Naive thymus-derived CD4-positive, alpha-beta T cell (primary cell): ENCODE measurements around the gene NEK10. TPM values are rescaled to one million over a fixed set of nuclear protein-coding genes. Genes with fewer than 3 reads are reported as not detected.

Source experiments
- ATAC-seq: fragments of 150-1000 bp; cut with Tn5 transposase; 2 replicates; pipeline ENCODE4 v1.10.0; 2021; ENCODE audit warnings: mild to moderate bottlenecking, moderate library complexity
- CTCF ChIA-PET: fragments of 350-600 bp; sonication (Branson Sonifier 250); formaldehyde crosslinking; loops from one replicate; lab custom pipeline; 2021; ENCODE audit warnings: antibody characterized with exemption; lab: Charles Lee
- POLR2A ChIA-PET: fragments of 350-600 bp; sonication (Branson Sonifier 250); formaldehyde crosslinking; loops from one replicate; lab custom pipeline; 2021; ENCODE audit warnings: antibody characterized with exemption, inconsistent platforms; lab: Charles Lee
- DNase-seq, 9 donors: peaks; one replicate each; pipeline versions ENCODE4 v3.0.0 to v3.0.0-alpha.2; 2020 to 2022; ENCODE audit warnings: mixed read lengths in 1 of 9
- H3K27ac ChIP-seq: one replicate; pipeline ENCODE4 v1.7.0; 2013; ENCODE audit warnings: mild to moderate bottlenecking, low read depth, low read length, moderate library complexity
- H3K27me3 ChIP-seq, 2 donors: one replicate each; pipeline ENCODE4 v1.7.0; 2013; ENCODE audit warnings: low read length in 2 of 2, mild to moderate bottlenecking in 2 of 2, moderate library complexity in 2 of 2; ENCODE audit not compliant: control insufficient read depth in 2 of 2, insufficient read depth in 2 of 2
- H3K36me3 ChIP-seq, 3 experiments: 1 replicate in 2 of 3; 2 replicates in 1 of 3; pipeline ENCODE4 v1.7.0; 2013; ENCODE audit warnings: low read length in 3 of 3, mild to moderate bottlenecking in 3 of 3, moderate library complexity in 1 of 3; ENCODE audit not compliant: insufficient read depth in 3 of 3, control insufficient read depth in 2 of 3
- H3K4me1 ChIP-seq, 2 donors: one replicate each; pipeline ENCODE4 v1.7.0; 2013; ENCODE audit warnings: low read length in 2 of 2, mild to moderate bottlenecking in 2 of 2, moderate library complexity in 1 of 2; ENCODE audit not compliant: control insufficient read depth in 2 of 2, insufficient read depth in 2 of 2
- H3K4me3 ChIP-seq: 2 replicates; pipeline ENCODE4 v1.7.0; 2013; ENCODE audit warnings: mild to moderate bottlenecking, low read length
- H3K9me3 ChIP-seq, 3 experiments: 1 replicate in 2 of 3; 2 replicates in 1 of 3; pipeline ENCODE4 v1.7.0; 2013; ENCODE audit warnings: low read length in 3 of 3; ENCODE audit not compliant: control insufficient read depth in 2 of 3
- H3K27ac Mint-ChIP-seq, 9 donors: one replicate each; pipeline ENCODE4 v1.8.0; 2020 to 2022; ENCODE audit warnings: mixed read lengths in 9 of 9, mild to moderate bottlenecking in 8 of 9, moderate library complexity in 5 of 9, inconsistent platforms in 2 of 9
- H3K27me3 Mint-ChIP-seq, 5 donors: one replicate each; pipeline ENCODE4 v1.8.0; 2021 to 2022; ENCODE audit warnings: mixed read lengths in 5 of 5, mild to moderate bottlenecking in 1 of 5
- H3K36me3 Mint-ChIP-seq, 5 donors: one replicate each; pipeline ENCODE4 v1.8.0; 2020 to 2022; ENCODE audit warnings: mixed read lengths in 5 of 5, mild to moderate bottlenecking in 3 of 5, inconsistent platforms in 1 of 5
- H3K4me1 Mint-ChIP-seq, 7 donors: one replicate each; pipeline ENCODE4 v1.8.0; 2020 to 2022; ENCODE audit warnings: mixed read lengths in 7 of 7, mild to moderate bottlenecking in 3 of 7, inconsistent platforms in 1 of 7
- H3K4me3 Mint-ChIP-seq, 10 donors: one replicate each; pipeline ENCODE4 v1.8.0; 2020 to 2022; ENCODE audit warnings: mild to moderate bottlenecking in 10 of 10, mixed read lengths in 10 of 10, moderate library complexity in 6 of 10, inconsistent platforms in 2 of 10
- H3K9me3 Mint-ChIP-seq, 11 donors: one replicate each; pipeline ENCODE4 v1.8.0; 2020 to 2022; ENCODE audit warnings: mixed read lengths in 11 of 11, mild to moderate bottlenecking in 4 of 11, inconsistent platforms in 1 of 11, moderate library complexity in 1 of 11
- intact Hi-C, 2 donors: fragments of 100-400 bp; cut with micrococcal nuclease; formaldehyde crosslinking; loops; one replicate each; pipeline ENCODE4 v1.15.1; 2023
- polyA plus RNA-seq, 2 donors: library from polyadenylated mRNA; unstranded; fragments of 300-500 nt; fragmentation: Illumina TruSeq; gene quantifications; one replicate each; pipeline ENCODE4 v1.2.3, GENCODE V29; 2021
- total RNA-seq, 6 experiments: library from RNA in 5 of 6; stranded (reverse) in 5 of 6; gene quantifications; 1 replicate in 5 of 6; 2 replicates in 1 of 6; pipeline ENCODE4 v1.2.3 and lab custom pipeline; 2021 to 2026

Gene NEK10
- total and polyA plus RNA-seq, 7 experiments from 2014 or later, result 0.64 to 2.0 (median 0.95) TPM; not detected in 2

- Mint-ChIP-seq H3K9me3 (peaks cover 0 to 2% (median 0%) of the 10 kb centered on the region in 11 donors), H3K27ac (no peak overlapping the region), H3K4me1 (no peaks in the 10 kb centered on the region), H3K36me3 (no peaks in the 10 kb centered on the region), H3K4me3 (no peak overlapping the region), H3K27me3 (peaks cover 0 to 15% (median 7%) of the 10 kb centered on the region in 5 donors)
- intact Hi-C loops, result no loop called here
- DNase-seq, result no peak
- Histone ChIP-seq H3K4me3 (no peak overlapping the region), H3K36me3 (no peaks in the 10 kb centered on the region), H3K27me3 (peaks cover 0 to 3% of the 10 kb centered on the region in 2 donors), H3K27ac (no peak overlapping the region), H3K4me1 (no peaks in the 10 kb centered on the region), H3K9me3 (no peaks in the 10 kb centered on the region)
- ChIA-PET POLR2A (no interaction called here), CTCF (no interaction called here)
- no peak for ATAC-seq
Observed at GRCh38 chr3:27079427-27080257, 289.5 kb downstream of the NEK10 start.

GRCh38 chr3:27078246-27078913 is 290.8 kb downstream of the NEK10 start:
- ChIA-PET POLR2A (no interaction called here), CTCF (no interaction called here)

GRCh38 chr3:27076815-27077630 is 292.2 kb downstream of the NEK10 start:
- Histone ChIP-seq H3K27ac (no peak overlapping the region), H3K27me3 (no peaks in the 10 kb centered on the region), H3K9me3 (no peaks in the 10 kb centered on the region), H3K4me3 (no peak overlapping the region), H3K36me3 (no peaks in the 10 kb centered on the region), H3K4me1 (no peaks in the 10 kb centered on the region)
- DNase-seq (no peak), ATAC-seq (no peak)
- ChIA-PET CTCF (no interaction called here), POLR2A (no interaction called here)
- no peak overlapping the region for H3K4me3 Mint-ChIP-seq
- H3K4me1 Mint-ChIP-seq, result no peaks in the 10 kb centered on the region
- peaks cover 0 to 2% (median 0%) of the 10 kb centered on the region in 11 donors for H3K9me3 Mint-ChIP-seq
- no peaks in the 10 kb centered on the region for H3K36me3 Mint-ChIP-seq
- no peak overlapping the region for H3K27ac Mint-ChIP-seq
- H3K27me3 Mint-ChIP-seq, result peaks cover 0 to 20% (median 7%) of the 10 kb centered on the region in 5 donors
- intact Hi-C loops, result no loop called here

More at GRCh38 chr3:27078246-27078913, 290.8 kb downstream of the NEK10 start:
- H3K9me3 ChIP-seq, result no peaks in the 10 kb centered on the region
- DNase-seq, result no peak
- no peak overlapping the region for H3K4me3 ChIP-seq
- intact Hi-C loops, result no loop called here
- H3K9me3 Mint-ChIP-seq, result peaks cover 0 to 2% (median 0%) of the 10 kb centered on the region in 11 donors
- no peak for ATAC-seq
- H3K27ac Mint-ChIP-seq, result no peak overlapping the region
- H3K4me3 Mint-ChIP-seq, result no peak overlapping the region
- H3K36me3 Mint-ChIP-seq, result no peaks in the 10 kb centered on the region
- peaks cover 0 to 3% of the 10 kb centered on the region in 2 donors for H3K27me3 ChIP-seq
- H3K27ac ChIP-seq, result no peak overlapping the region
- H3K36me3 ChIP-seq, result no peaks in the 10 kb centered on the region
- H3K4me1 ChIP-seq, result no peaks in the 10 kb centered on the region
- H3K4me1 Mint-ChIP-seq, result no peaks in the 10 kb centered on the region
- peaks cover 0 to 15% (median 7%) of the 10 kb centered on the region in 5 donors for H3K27me3 Mint-ChIP-seq

- Histone ChIP-seq H3K4me1 (no peaks in the 10 kb centered on the region), H3K9me3 (no peaks in the 10 kb centered on the region), H3K36me3 (no peaks in the 10 kb centered on the region), H3K27me3 (no peaks in the 10 kb centered on the region), H3K27ac (no peak overlapping the region), H3K4me3 (no peak overlapping the region)
- DNase-seq (no peak), ATAC-seq (no peak)
- Mint-ChIP-seq H3K4me1 (no peaks in the 10 kb centered on the region), H3K27ac (no peak overlapping the region), H3K36me3 (no peaks in the 10 kb centered on the region), H3K9me3 (peaks cover 0 to 2% (median 0%) of the 10 kb centered on the region in 11 donors), H3K27me3 (peaks cover 0 to 20% (median 7%) of the 10 kb centered on the region in 5 donors), H3K4me3 (no peak overlapping the region)
- ChIA-PET CTCF (no interaction called here), POLR2A (no interaction called here)
- intact Hi-C loops, result no loop called here
Observed at GRCh38 chr3:27074914-27075313, 294.3 kb downstream of the NEK10 start.

GRCh38 chr3:27073912-27074311 is 295.3 kb downstream of the NEK10 start:
- no peak overlapping the region for H3K27ac ChIP-seq

GRCh38 chr3:27072810-27073651 is 296.2 kb downstream of the NEK10 start:
- peaks cover 0 to 20% (median 7%) of the 10 kb centered on the region in 5 donors for H3K27me3 Mint-ChIP-seq
- H3K36me3 Mint-ChIP-seq, result no peaks in the 10 kb centered on the region
- Histone ChIP-seq H3K4me3 (no peak overlapping the region), H3K9me3 (no peaks in the 10 kb centered on the region), H3K27me3 (no peaks in the 10 kb centered on the region), H3K27ac (no peak overlapping the region), H3K4me1 (no peaks in the 10 kb centered on the region), H3K36me3 (no peaks in the 10 kb centered on the region)
- ChIA-PET POLR2A (no interaction called here), CTCF (no interaction called here)
- H3K9me3 Mint-ChIP-seq, result peaks cover 0 to 2% (median 0%) of the 10 kb centered on the region in 11 donors
- intact Hi-C loops, result no loop called here
- DNase-seq (no peak), ATAC-seq (no peak)
- no peaks in the 10 kb centered on the region for H3K4me1 Mint-ChIP-seq
- no peak overlapping the region for H3K27ac Mint-ChIP-seq
- H3K4me3 Mint-ChIP-seq, result no peak overlapping the region

More at GRCh38 chr3:27073912-27074311, 295.3 kb downstream of the NEK10 start:
- Mint-ChIP-seq H3K4me3 (no peak overlapping the region), H3K36me3 (no peaks in the 10 kb centered on the region), H3K27ac (no peak overlapping the region), H3K27me3 (peaks cover 0 to 20% (median 7%) of the 10 kb centered on the region in 5 donors), H3K9me3 (peaks cover 0 to 2% (median 0%) of the 10 kb centered on the region in 11 donors), H3K4me1 (no peaks in the 10 kb centered on the region)
- intact Hi-C loops, result no loop called here
- ChIA-PET POLR2A (no interaction called here), CTCF (no interaction called here)
- Histone ChIP-seq H3K27me3 (no peaks in the 10 kb centered on the region), H3K9me3 (no peaks in the 10 kb centered on the region), H3K4me1 (no peaks in the 10 kb centered on the region), H3K36me3 (no peaks in the 10 kb centered on the region), H3K4me3 (no peak overlapping the region)
- no peak for ATAC-seq
- no peak for DNase-seq
